ENCODE measurements around the gene PLCG2. TPM values are rescaled to one million over a fixed set of nuclear protein-coding genes. Genes with fewer than 3 reads are reported as not detected.

Gene PLCG2
- total and polyA plus RNA-seq, 2 experiments from 2014 or later, result 2.5 to 5.0 TPM

GRCh38 chr16:81745704-81746558 is 33.2 kb upstream of the PLCG2 start:
- H3K4me3 ChIP-seq, result peak overlapping the region; percentile 73

GRCh38 chr16:81746566-81746965 is 32.5 kb upstream of the PLCG2 start:
- WGBS (ENCODE audit: low lambda C conversion rate, missing lambda C conversion rate), result 40% methylated on average over 5 of the region's 5 CpGs
- Histone ChIP-seq H3K36me3 (replicated peaks; ENCODE audit: insufficient read depth, low read depth) (no peaks in the 10 kb centered on the region), H3K4me3 (peak overlapping the region; percentile 73), H3K27ac (no peak overlapping the region), H2AFZ (peak overlapping the region; percentile 100), H3K4me1 (ENCODE audit: insufficient read depth) (peaks cover 4% of the 10 kb centered on the region), H4K20me1 (ENCODE audit: insufficient read depth, poor library complexity, severe bottlenecking) (no peaks in the 10 kb centered on the region), H3K79me2 (no peaks in the 10 kb centered on the region), H3K9me2 (replicated peaks; ENCODE audit: insufficient read depth) (no peaks in the 10 kb centered on the region), H3K4me2 (peak overlapping the region; percentile 88), H3K27me3 (no peaks in the 10 kb centered on the region), H3K9me3 (ENCODE audit: low read depth) (no peaks in the 10 kb centered on the region)
- DNase-seq (ENCODE audit: low spot score), result no peak
- TF ChIP-seq CTCF (IDR thresholded peaks at IDR 0.05; ENCODE audit: poor library complexity) (no peak), EZH2phosphoT487 (IDR thresholded peaks at IDR 0.05; ENCODE audit: low read depth, severe bottlenecking, unreplicated experiment) (no peak), EZH2 (IDR thresholded peaks at IDR 0.05; ENCODE audit: borderline replicate concordance) (no peak)

More at GRCh38 chr16:81745704-81746558, 33.2 kb upstream of the PLCG2 start:
- H3K4me2 ChIP-seq, result peak overlapping the region; percentile 88
- no peaks in the 10 kb centered on the region for H3K9me2 ChIP-seq (replicated peaks; ENCODE audit: insufficient read depth)
- H3K79me2 ChIP-seq, result no peaks in the 10 kb centered on the region
- no peak overlapping the region for H3K27ac ChIP-seq
- DNase-seq (ENCODE audit: low spot score), result peak; percentile 79
- no peaks in the 10 kb centered on the region for H3K36me3 ChIP-seq (replicated peaks; ENCODE audit: insufficient read depth, low read depth)
- no peak for TF ChIP-seq EZH2phosphoT487 (IDR thresholded peaks at IDR 0.05; ENCODE audit: low read depth, severe bottlenecking, unreplicated experiment)
- no peak for TF ChIP-seq CTCF (IDR thresholded peaks at IDR 0.05; ENCODE audit: poor library complexity)
- TF ChIP-seq EZH2 (IDR thresholded peaks at IDR 0.05; ENCODE audit: borderline replicate concordance), result no peak
- no peaks in the 10 kb centered on the region for H3K27me3 ChIP-seq
- no peaks in the 10 kb centered on the region for H3K9me3 ChIP-seq (ENCODE audit: low read depth)
- H2AFZ ChIP-seq, result peak overlapping the region; percentile 100
- no peaks in the 10 kb centered on the region for H4K20me1 ChIP-seq (ENCODE audit: insufficient read depth, poor library complexity, severe bottlenecking)
- WGBS (ENCODE audit: low lambda C conversion rate, missing lambda C conversion rate), result 27% methylated on average over 33 of the region's 33 CpGs
- H3K4me1 ChIP-seq (ENCODE audit: insufficient read depth), result peaks cover 4% of the 10 kb centered on the region

- H3K27me3 ChIP-seq, result no peaks in the 10 kb centered on the region
- H3K4me2 ChIP-seq, result no peak overlapping the region
- H3K4me3 ChIP-seq, result no peak overlapping the region
- no peak for DNase-seq (ENCODE audit: low spot score)
- H4K20me1 ChIP-seq (ENCODE audit: insufficient read depth, poor library complexity, severe bottlenecking), result no peaks in the 10 kb centered on the region
- no peak overlapping the region for H2AFZ ChIP-seq
- 67% methylated on average over 7 of the region's 7 CpGs for WGBS (ENCODE audit: low lambda C conversion rate, missing lambda C conversion rate)
- peaks cover 4% of the 10 kb centered on the region for H3K4me1 ChIP-seq (ENCODE audit: insufficient read depth)
- no peaks in the 10 kb centered on the region for H3K9me2 ChIP-seq (replicated peaks; ENCODE audit: insufficient read depth)
- H3K36me3 ChIP-seq (replicated peaks; ENCODE audit: insufficient read depth, low read depth), result no peaks in the 10 kb centered on the region
- TF ChIP-seq EZH2 (IDR thresholded peaks at IDR 0.05; ENCODE audit: borderline replicate concordance) (no peak), CTCF (IDR thresholded peaks at IDR 0.05; ENCODE audit: poor library complexity) (no peak), EZH2phosphoT487 (IDR thresholded peaks at IDR 0.05; ENCODE audit: low read depth, severe bottlenecking, unreplicated experiment) (no peak)
- H3K79me2 ChIP-seq, result no peaks in the 10 kb centered on the region
- H3K9me3 ChIP-seq (ENCODE audit: low read depth), result no peaks in the 10 kb centered on the region
- H3K27ac ChIP-seq, result no peak overlapping the region
Measured at GRCh38 chr16:81748476-81749198, 30.5 kb upstream of the PLCG2 start.
